ENCODE measurements around the gene NCKAP5.

GRCh38 chr2:132915812-132916549 lies 652.3 kb downstream of the NCKAP5 start:
- no peak for TF ChIP-seq CTCF (IDR thresholded peaks at IDR 0.05 in 8 of 11, conservative IDR thresholded peaks at IDR 0.05 in 3 of 11)
- TF ChIP-seq POLR2A (IDR thresholded peaks at IDR 0.05): no peak
- no peak for TF ChIP-seq POLR2AphosphoS5 (IDR thresholded peaks at IDR 0.05)

Measured in spleen (tissue), 7 donors.